SK-N-MC (cell line): ENCODE measurements around the gene PAK4.

Experiments
- EZH2 ChIP-seq: fragments of 200-600 bp; sonication (generic); IDR thresholded peaks from one replicate; pipeline ENCODE4 v1.6.1; 2017; ENCODE audit warnings: antibody characterized with exemption
- FOXP2 ChIP-seq: optimal IDR thresholded peaks from 2 replicates; pipeline ENCODE3; 2011; ENCODE audit warnings: mild to moderate bottlenecking, moderate library complexity; ENCODE audit not compliant: insufficient read depth; ENCODE audit errors: extremely low read length, control extremely low read depth
- POLR2AphosphoS5 ChIP-seq: IDR thresholded peaks from 2 replicates; pipeline ENCODE4 v1.6.1; 2012; ENCODE audit warnings: mild to moderate bottlenecking, low read depth, low read length, borderline replicate concordance

- TF ChIP-seq EZH2 (no peak), POLR2AphosphoS5 (no peak), FOXP2 (no peak)
Measured at GRCh38 chr19:39177736-39178135, 52.1 kb downstream of the PAK4 start.
